Nephron progenitor cell (in vitro differentiated cells): ENCODE data around the gene CYTH1.

ENCODE experiments used
- DNase-seq: peaks from one replicate; pipeline ENCODE4 v3.0.0; 2021
- H3K27ac Mint-ChIP-seq: 2 replicates; pipeline ENCODE4 v1.8.0; 2021; ENCODE audit warnings: mild to moderate bottlenecking, moderate library complexity, mixed read lengths
- H3K27me3 Mint-ChIP-seq: 2 replicates; pipeline ENCODE4 v1.8.0; 2021; ENCODE audit warnings: mild to moderate bottlenecking, low read depth, mixed read lengths; ENCODE audit not compliant: poor library complexity
- H3K36me3 Mint-ChIP-seq: 2 replicates; pipeline ENCODE4 v1.8.0; 2021; ENCODE audit warnings: low read depth, mixed read lengths
- H3K4me1 Mint-ChIP-seq: 2 replicates; pipeline ENCODE4 v1.8.0; 2021; ENCODE audit warnings: mixed read lengths
- H3K4me3 Mint-ChIP-seq: 2 replicates; pipeline ENCODE4 v1.8.0; 2021; ENCODE audit warnings: mild to moderate bottlenecking, moderate library complexity, mixed read lengths
- H3K9me3 Mint-ChIP-seq: 2 replicates; pipeline ENCODE4 v1.8.0; 2021; ENCODE audit warnings: mild to moderate bottlenecking, moderate library complexity, mixed read lengths
- CTCF ChIP-seq: fragments of 200-600 bp; sonication (generic); IDR thresholded peaks from 2 replicates; pipeline ENCODE4 v1.5.0; 2021; ENCODE audit warnings: antibody characterized with exemption

The CYTH1 gene

GRCh38 chr17:78694805-78695531 is 87.1 kb downstream of the CYTH1 start:
- DNase-seq: no peak
- Mint-ChIP-seq H3K36me3 (peaks cover 72% of the 10 kb centered on the region), H3K27me3 (peaks cover 2% of the 10 kb centered on the region), H3K4me3 (no peak overlapping the region), H3K9me3 (peaks cover 1% of the 10 kb centered on the region), H3K27ac (no peak overlapping the region), H3K4me1 (peaks cover 19% of the 10 kb centered on the region)
- TF ChIP-seq CTCF: no peak

- H3K27me3 Mint-ChIP-seq: peaks cover 2% of the 10 kb centered on the region
- peaks cover 79% of the 10 kb centered on the region for H3K36me3 Mint-ChIP-seq
- TF ChIP-seq CTCF: no peak
- H3K27ac Mint-ChIP-seq: no peak overlapping the region
- H3K9me3 Mint-ChIP-seq: peaks cover 16% of the 10 kb centered on the region
- H3K4me1 Mint-ChIP-seq: peaks cover 14% of the 10 kb centered on the region
- no peak for DNase-seq
- H3K4me3 Mint-ChIP-seq: no peak overlapping the region
Measured at GRCh38 chr17:78693346-78694083, 88.6 kb downstream of the CYTH1 start.

- Mint-ChIP-seq H3K27me3 (peaks cover 2% of the 10 kb centered on the region), H3K4me1 (peaks cover 4% of the 10 kb centered on the region), H3K9me3 (peaks cover 19% of the 10 kb centered on the region), H3K36me3 (peaks cover 79% of the 10 kb centered on the region), H3K4me3 (no peak overlapping the region), H3K27ac (no peak overlapping the region)
- DNase-seq: no peak
- no peak for TF ChIP-seq CTCF
Measured at GRCh38 chr17:78692460-78693010, 89.5 kb downstream of the CYTH1 start.

- no peaks in the 10 kb centered on the region for H3K27me3 Mint-ChIP-seq
- no peaks in the 10 kb centered on the region for H3K4me1 Mint-ChIP-seq
- H3K36me3 Mint-ChIP-seq: peaks cover 77% of the 10 kb centered on the region
Measured at GRCh38 chr17:78689029-78689428, 93.0 kb downstream of the CYTH1 start.

GRCh38 chr17:78687944-78688343 is 94.1 kb downstream of the CYTH1 start:
- no peak overlapping the region for H3K27ac Mint-ChIP-seq
- no peaks in the 10 kb centered on the region for H3K27me3 Mint-ChIP-seq
- H3K4me3 Mint-ChIP-seq: no peak overlapping the region
- no peak for DNase-seq
- peaks cover 19% of the 10 kb centered on the region for H3K9me3 Mint-ChIP-seq
- peaks cover 75% of the 10 kb centered on the region for H3K36me3 Mint-ChIP-seq
- peaks cover 4% of the 10 kb centered on the region for H3K4me1 Mint-ChIP-seq
- TF ChIP-seq CTCF: no peak

More at GRCh38 chr17:78689029-78689428, 93.0 kb downstream of the CYTH1 start:
- TF ChIP-seq CTCF: no peak
- Mint-ChIP-seq H3K27ac (no peak overlapping the region), H3K4me3 (no peak overlapping the region), H3K9me3 (peaks cover 19% of the 10 kb centered on the region)
- no peak for DNase-seq
